Heart left ventricle (tissue), 13 donors: ENCODE data around the gene ZFPM1.

Source experiments
- CTCF ChIP-seq, 12 donors: fragments of 200-600 bp; sonication (generic) in 4 of 12; IDR thresholded peaks; one replicate each; pipeline versions ENCODE4 v1.5.0 to v1.8.0; 2018 to 2022; ENCODE audit warnings: antibody characterized with exemption in 12 of 12, mild to moderate bottlenecking in 5 of 12
- POLR2A ChIP-seq, 2 donors: fragments of 450-650 bp; IDR thresholded peaks; one replicate each; pipeline ENCODE4 v1.6.1; 2017; ENCODE audit warnings: antibody characterized with exemption in 2 of 2, mild to moderate bottlenecking in 2 of 2, moderate library complexity in 2 of 2
- donor health status: ischemic (EF 13 %, LVEDD 7.1; RV severe dilation, severe dysfunction).
- donor health status: DM: no; HTN: yes; CAD: no.
- donor health status: DM: no; HTN: no; CAD: no.
- donor health status: ischemic (EF 25% LVEDD 6.9; RV normal size, moderate dysfunction).
- donor health status: ischemic (EF 25% LVEDD 5.7; RV mildly dilated, moderate dysfunction).
- donor health status: ischemic (EF 35%, LVEDD 5.7; RV mildly dilated, moderate dysfunction).
- donor health status: nonischemic (EF 11% LVEDD 7.7; RV severe dilation, severe dysfunction).
- donor health status: DM: yes; HTN: yes; CAD: no.
- donor health status: PGD.
- donor health status: ischemic (EF 29% LVEDD 5.4; RV normal size, mild dysfunction).
- donor health status: nonischemic (EF 23%, LVEDD 6.1; RV moderate dilation, normal function).

GRCh38 chr16:88521674-88522073, 68.6 kb downstream of the ZFPM1 start:
- TF ChIP-seq CTCF (IDR thresholded peaks at IDR 0.05) (no peak), POLR2A (IDR thresholded peaks at IDR 0.05) (no peak)
